ENCODE data around the gene ADRA2B.

- TF ChIP-seq CTCF (IDR thresholded peaks at IDR 0.05) (no peak), POLR2A (IDR thresholded peaks at IDR 0.05) (no peak)
Measured at GRCh38 chr2:96129528-96130120, 13.3 kb upstream of the ADRA2B start.

Measured in Peyer's patch (tissue), 4 donors.